CD4-positive, alpha-beta T cell (primary cell): ENCODE data around the gene SLC16A9. TPM values are rescaled to one million over a fixed set of nuclear protein-coding genes. Genes with fewer than 3 reads are reported as not detected.

Source experiments
- ATAC-seq: fragments of 200-7000 bp; cut with Tn5 transposase; one replicate; pipeline ENCODE4 v1.10.0; 2022; ENCODE audit warnings: mild to moderate bottlenecking; ENCODE audit not compliant: poor library complexity
- CTCF ChIA-PET: fragments of 350-600 bp; sonication (Branson Sonifier 250); formaldehyde crosslinking; loops from one replicate; lab custom pipeline; 2021; ENCODE audit warnings: antibody characterized with exemption, inconsistent platforms; lab: Charles Lee
- POLR2A ChIA-PET: fragments of 350-600 bp; sonication (Branson Sonifier 250); formaldehyde crosslinking; loops from one replicate; lab custom pipeline; 2021; ENCODE audit warnings: antibody characterized with exemption, inconsistent platforms; lab: Charles Lee
- DNase-seq, 14 experiments: peaks; one replicate each; pipeline ENCODE4 v3.0.0-alpha.2; 2013 to 2020; ENCODE audit warnings: mixed read lengths in 2 of 14
- H3K27ac ChIP-seq, 2 donors: one replicate each; pipeline versions ENCODE4 v1.5.1 to v1.7.0; 2013; ENCODE audit warnings: low read length in 2 of 2, low read depth in 1 of 2, mild to moderate bottlenecking in 1 of 2
- H3K27me3 ChIP-seq, 2 experiments: 1 replicate in 1 of 2; 2 replicates in 1 of 2; pipeline versions ENCODE4 v1.6.1 to v1.7.0; 2013; ENCODE audit warnings: low read length in 2 of 2, control low read depth in 1 of 2, mild to moderate bottlenecking in 1 of 2, moderate library complexity in 1 of 2; ENCODE audit not compliant: insufficient read depth in 2 of 2, control insufficient read depth in 1 of 2
- H3K36me3 ChIP-seq: one replicate; pipeline ENCODE4 v1.6.1; 2013; ENCODE audit warnings: low read length, control low read depth; ENCODE audit not compliant: insufficient read depth
- H3K4me1 ChIP-seq: one replicate; pipeline ENCODE4 v1.6.1; 2013; ENCODE audit warnings: low read length, control low read depth; ENCODE audit not compliant: insufficient read depth
- H3K4me3 ChIP-seq: one replicate; pipeline ENCODE4 v1.5.1; 2013; ENCODE audit warnings: mild to moderate bottlenecking, low read length, moderate library complexity
- H3K9me3 ChIP-seq, 2 experiments: 1 replicate in 1 of 2; 2 replicates in 1 of 2; pipeline versions ENCODE4 v1.6.1 to v1.7.0; 2013; ENCODE audit warnings: low read length in 2 of 2, mild to moderate bottlenecking in 2 of 2, control low read depth in 1 of 2, moderate library complexity in 1 of 2; ENCODE audit not compliant: control insufficient read depth in 1 of 2, insufficient read depth in 1 of 2
- H3K27ac Mint-ChIP-seq: one replicate; pipeline ENCODE4 v1.8.0; 2020; ENCODE audit warnings: mixed read lengths
- H3K27me3 Mint-ChIP-seq: one replicate; pipeline ENCODE4 v1.8.0; 2021; ENCODE audit warnings: mixed read lengths
- H3K36me3 Mint-ChIP-seq: one replicate; pipeline ENCODE4 v1.8.0; 2021; ENCODE audit warnings: low read depth, mixed read lengths
- H3K4me1 Mint-ChIP-seq: one replicate; pipeline ENCODE4 v1.8.0; 2021; ENCODE audit warnings: low read depth, mixed read lengths
- H3K4me3 Mint-ChIP-seq: one replicate; pipeline ENCODE4 v1.8.0; 2020; ENCODE audit warnings: mild to moderate bottlenecking, mixed read lengths
- H3K9me3 Mint-ChIP-seq: one replicate; pipeline ENCODE4 v1.8.0; 2020; ENCODE audit warnings: mixed read lengths
- intact Hi-C, 2 experiments: fragments of 100-400 bp; cut with DNase I in 1 of 2; cut with micrococcal nuclease in 1 of 2; formaldehyde crosslinking; loops; one replicate each; pipeline versions ENCODE4 v1.15.1 to v1.9.0; 2023 to 2025; cut with DNase I, micrococcal nuclease
- total RNA-seq, 174 experiments: library from RNA in 2 of 174; stranded (reverse) in 2 of 174; gene quantifications; one replicate each; pipeline ENCODE4 v1.2.3 and lab custom pipeline; 2021 to 2026
- TF ChIP-seq, protein P1 (sequence below): fragments of 200-600 bp; IDR thresholded peaks from one replicate; pipeline ENCODE4 v1.8.0; 2022; ENCODE audit warnings: antibody characterized with exemption, mild to moderate bottlenecking

The SLC16A9 gene
- total RNA-seq, 2 experiments from 2014 or later = not detected

DNA sequence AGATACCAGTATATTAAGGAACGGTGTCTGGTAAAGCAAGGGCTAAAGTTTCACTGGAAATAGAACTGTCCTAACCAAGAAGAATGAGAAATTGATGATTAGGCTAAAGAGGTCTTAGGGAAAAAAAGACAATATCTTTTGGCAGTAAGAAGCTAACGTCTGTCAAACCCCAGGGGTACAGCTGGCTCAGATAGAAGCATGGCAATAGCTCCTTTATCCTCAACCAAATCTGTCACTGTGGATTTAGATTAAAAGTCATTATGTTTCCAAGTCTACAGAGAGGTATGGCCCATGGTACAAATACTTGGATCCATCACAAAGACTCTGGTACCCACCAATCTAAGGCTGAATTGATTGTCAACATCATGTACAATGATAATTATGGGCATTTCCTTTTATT lies 8.6 kb upstream of the SLC16A9 start:
- Histone ChIP-seq H3K9me3 (no peaks in the 10 kb centered on the region), H3K27me3 (no peaks in the 10 kb centered on the region), H3K36me3 (no peaks in the 10 kb centered on the region), H3K27ac (no peak overlapping the region), H3K4me3 (no peak overlapping the region), H3K4me1 (no peaks in the 10 kb centered on the region)
- Mint-ChIP-seq H3K27ac (no peak overlapping the region), H3K4me1 (no peaks in the 10 kb centered on the region), H3K27me3 (peaks cover 30% of the 10 kb centered on the region), H3K9me3 (peaks cover 3% of the 10 kb centered on the region), H3K4me3 (no peak overlapping the region), H3K36me3 (no peaks in the 10 kb centered on the region)
- TF ChIP-seq, protein P1, sequence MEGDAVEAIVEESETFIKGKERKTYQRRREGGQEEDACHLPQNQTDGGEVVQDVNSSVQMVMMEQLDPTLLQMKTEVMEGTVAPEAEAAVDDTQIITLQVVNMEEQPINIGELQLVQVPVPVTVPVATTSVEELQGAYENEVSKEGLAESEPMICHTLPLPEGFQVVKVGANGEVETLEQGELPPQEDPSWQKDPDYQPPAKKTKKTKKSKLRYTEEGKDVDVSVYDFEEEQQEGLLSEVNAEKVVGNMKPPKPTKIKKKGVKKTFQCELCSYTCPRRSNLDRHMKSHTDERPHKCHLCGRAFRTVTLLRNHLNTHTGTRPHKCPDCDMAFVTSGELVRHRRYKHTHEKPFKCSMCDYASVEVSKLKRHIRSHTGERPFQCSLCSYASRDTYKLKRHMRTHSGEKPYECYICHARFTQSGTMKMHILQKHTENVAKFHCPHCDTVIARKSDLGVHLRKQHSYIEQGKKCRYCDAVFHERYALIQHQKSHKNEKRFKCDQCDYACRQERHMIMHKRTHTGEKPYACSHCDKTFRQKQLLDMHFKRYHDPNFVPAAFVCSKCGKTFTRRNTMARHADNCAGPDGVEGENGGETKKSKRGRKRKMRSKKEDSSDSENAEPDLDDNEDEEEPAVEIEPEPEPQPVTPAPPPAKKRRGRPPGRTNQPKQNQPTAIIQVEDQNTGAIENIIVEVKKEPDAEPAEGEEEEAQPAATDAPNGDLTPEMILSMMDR = no peak
- ChIA-PET CTCF (no interaction called here), POLR2A (no interaction called here)
- intact Hi-C loops = no loop called here
- DNase-seq (no peak), ATAC-seq (no peak)

DNA sequence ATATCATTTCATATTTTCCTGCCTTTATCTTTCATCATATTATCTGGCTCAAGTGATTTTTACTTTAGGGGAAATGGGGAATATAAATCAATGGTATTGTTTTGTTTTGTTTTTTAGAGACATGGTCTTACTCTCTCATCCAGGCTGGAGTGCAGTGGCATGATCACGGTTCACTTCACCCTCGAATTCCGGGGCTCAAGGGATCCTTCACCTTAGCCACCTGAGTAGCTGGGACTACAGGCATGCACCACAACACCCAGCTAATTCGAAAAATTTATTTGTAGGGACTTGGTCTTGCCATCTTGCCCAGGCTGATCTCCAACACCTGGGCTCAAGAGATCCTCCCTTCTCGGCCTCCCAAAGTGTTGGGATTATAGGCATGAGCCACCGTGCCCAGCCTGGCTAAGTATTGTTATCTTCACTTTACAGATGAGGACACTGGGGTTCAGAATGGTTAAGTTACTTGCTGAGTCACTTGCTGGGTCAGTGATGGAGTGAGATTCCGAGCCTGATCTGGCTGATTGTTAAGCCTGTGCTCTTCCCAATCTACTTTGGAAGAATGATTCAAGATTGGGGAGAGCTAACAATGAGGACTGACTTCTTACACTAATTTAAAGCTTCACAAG lies 3.7 kb upstream of the SLC16A9 start:
- H3K4me1 ChIP-seq = peaks cover 9% of the 10 kb centered on the region
- Mint-ChIP-seq H3K36me3 (no peaks in the 10 kb centered on the region), H3K4me1 (no peaks in the 10 kb centered on the region), H3K9me3 (no peaks in the 10 kb centered on the region), H3K27me3 (peaks cover 64% of the 10 kb centered on the region), H3K27ac (no peak overlapping the region), H3K4me3 (no peak overlapping the region)
- ChIA-PET POLR2A (no interaction called here), CTCF (no interaction called here)
- TF ChIP-seq, protein P1 = no peak
- intact Hi-C loops = no loop called here
- no peak overlapping the region for H3K4me3 ChIP-seq
- no peak overlapping the region for H3K27ac ChIP-seq
- no peaks in the 10 kb centered on the region for H3K36me3 ChIP-seq
- ATAC-seq (no peak), DNase-seq (no peak)
- peaks cover 14 to 22% of the 10 kb centered on the region in 2 experiments for H3K27me3 ChIP-seq
- peaks cover 0 to 6% of the 10 kb centered on the region in 2 experiments for H3K9me3 ChIP-seq

DNA sequence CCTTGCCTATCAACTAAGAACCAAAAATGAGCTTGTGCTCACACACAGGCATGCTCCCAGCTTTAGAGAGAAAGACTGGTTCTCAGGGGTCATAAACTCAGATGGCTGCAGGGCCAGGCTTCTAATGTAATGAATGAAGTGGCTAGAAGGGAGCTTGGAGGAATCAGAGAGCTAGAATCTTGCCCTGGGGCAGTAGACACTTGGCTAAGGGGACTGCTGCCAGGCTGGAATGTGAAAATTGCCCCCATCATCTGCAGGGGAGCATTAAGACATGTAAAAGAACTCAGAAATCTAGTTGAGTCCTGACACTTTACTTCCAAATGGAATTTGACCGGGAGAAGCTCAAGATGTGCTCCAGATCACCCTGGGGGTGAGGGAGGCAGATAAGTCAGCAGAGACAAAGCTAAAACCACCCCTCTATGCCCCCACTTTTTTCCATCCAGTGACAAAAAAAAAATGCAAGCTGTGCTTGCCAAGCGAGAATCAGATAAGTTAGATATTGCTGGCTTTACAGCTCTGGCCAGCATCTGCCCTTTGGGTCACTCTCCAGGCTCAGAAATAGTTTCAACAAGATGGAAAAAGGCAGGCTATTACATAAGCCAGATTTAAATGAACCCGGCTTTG lies 2.3 kb upstream of the SLC16A9 start:
- Histone ChIP-seq H3K9me3 (peaks cover 0 to 6% of the 10 kb centered on the region in 2 experiments), H3K27ac (no peak overlapping the region), H3K36me3 (no peaks in the 10 kb centered on the region), H3K4me1 (peaks cover 9% of the 10 kb centered on the region), H3K27me3 (peaks cover 14 to 31% of the 10 kb centered on the region in 2 experiments), H3K4me3 (no peak overlapping the region)
- POLR2A ChIA-PET = no interaction called here
- TF ChIP-seq, protein P1 = no peak
- Mint-ChIP-seq H3K27me3 (peaks cover 69% of the 10 kb centered on the region), H3K36me3 (no peaks in the 10 kb centered on the region), H3K4me1 (no peaks in the 10 kb centered on the region), H3K9me3 (no peaks in the 10 kb centered on the region), H3K4me3 (no peak overlapping the region), H3K27ac (no peak overlapping the region)
- CTCF ChIA-PET = no interaction called here
- intact Hi-C loops = no loop called here
- ATAC-seq (no peak), DNase-seq (no peak)
